Germinal center (tissue), 1 donor: Measurements from ENCODE around the gene TMEM256.

Experiments used
- DNase-seq: peaks from one replicate; pipeline ENCODE4 v3.0.0; 2012; ENCODE audit warnings: mixed read lengths, low spot score

TMEM256 gene

DNA sequence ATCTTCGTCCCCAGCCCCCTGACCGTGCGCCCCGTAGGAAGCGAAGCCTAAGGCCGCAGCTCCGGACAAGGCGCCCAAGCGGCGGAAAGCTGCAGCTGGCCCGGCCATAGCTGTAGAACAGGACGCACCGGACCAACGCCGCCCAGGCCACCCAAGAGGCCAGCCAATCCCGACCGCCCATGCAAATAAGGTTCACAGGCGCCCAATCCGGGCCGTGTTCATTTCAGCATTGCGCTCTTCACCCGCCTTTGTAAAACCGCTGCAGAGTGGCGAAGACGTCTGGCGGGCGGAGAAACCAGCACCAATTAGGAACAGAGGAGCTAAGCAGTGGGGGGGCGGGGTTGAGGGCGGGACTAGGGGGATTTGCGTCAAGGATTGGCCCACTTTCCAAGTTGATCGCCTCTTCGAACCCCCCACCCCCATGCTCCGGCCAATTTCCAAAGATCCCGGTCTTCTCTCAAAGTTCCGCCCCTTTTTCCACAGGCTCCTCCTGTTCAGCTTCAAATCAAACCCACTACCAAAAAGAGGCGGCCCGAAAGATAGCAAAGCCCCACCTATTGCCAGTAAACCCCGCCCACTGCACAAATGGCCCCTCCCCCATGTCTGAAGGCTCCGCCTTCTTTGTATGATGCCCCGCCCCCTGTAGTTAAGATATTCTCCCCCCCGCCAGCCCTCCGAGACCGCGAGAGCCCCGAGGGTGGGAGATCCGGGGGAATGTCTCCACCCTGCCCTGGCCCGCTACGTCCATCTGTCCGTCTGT, at the start of gene TMEM256:
TMEM256 (minus strand) TSS at position 121 of the 760 bp plus-strand sequence; CDS start at position 108, 13 bp downstream.
- DNase-seq = peak; percentile 97

DNA sequence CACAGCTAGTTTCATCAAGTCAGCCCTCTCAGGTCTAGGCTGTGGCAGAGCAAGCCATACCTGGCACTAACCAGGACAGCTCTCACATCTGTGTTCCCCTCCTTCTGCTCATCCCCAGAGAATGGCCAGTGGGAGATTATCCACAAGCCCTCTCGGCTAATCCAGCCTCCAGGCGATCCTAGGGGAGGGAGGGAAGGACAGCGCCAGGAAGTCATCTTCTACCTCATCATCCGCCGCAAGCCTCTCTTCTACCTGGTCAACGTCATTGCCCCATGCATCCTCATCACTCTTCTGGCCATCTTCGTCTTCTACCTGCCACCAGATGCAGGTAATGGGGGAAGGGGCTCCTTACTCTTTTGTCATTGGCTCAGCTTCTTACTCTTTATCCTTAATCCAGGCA, 44.6 kb upstream of the TMEM256 start:
- no peak for DNase-seq

DNA sequence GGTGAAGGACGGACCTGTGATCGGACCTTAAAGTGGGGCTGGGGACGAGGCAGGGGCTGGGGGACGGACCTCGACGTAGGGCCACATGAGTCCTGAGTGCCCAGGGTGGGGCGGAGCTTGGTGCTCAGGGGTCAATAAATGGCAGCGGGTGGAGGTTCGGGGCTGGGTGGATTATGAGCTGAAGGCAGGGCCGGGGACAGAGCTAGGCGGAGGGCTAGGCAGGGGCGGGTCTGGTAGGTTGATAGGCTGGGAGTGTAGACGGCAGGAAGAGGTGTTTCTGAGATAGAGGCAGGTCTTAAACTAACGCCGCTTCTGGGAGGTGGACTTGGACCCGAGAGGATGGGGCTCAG, 41.7 kb upstream of the TMEM256 start:
- peak; percentile 36 for DNase-seq

DNA sequence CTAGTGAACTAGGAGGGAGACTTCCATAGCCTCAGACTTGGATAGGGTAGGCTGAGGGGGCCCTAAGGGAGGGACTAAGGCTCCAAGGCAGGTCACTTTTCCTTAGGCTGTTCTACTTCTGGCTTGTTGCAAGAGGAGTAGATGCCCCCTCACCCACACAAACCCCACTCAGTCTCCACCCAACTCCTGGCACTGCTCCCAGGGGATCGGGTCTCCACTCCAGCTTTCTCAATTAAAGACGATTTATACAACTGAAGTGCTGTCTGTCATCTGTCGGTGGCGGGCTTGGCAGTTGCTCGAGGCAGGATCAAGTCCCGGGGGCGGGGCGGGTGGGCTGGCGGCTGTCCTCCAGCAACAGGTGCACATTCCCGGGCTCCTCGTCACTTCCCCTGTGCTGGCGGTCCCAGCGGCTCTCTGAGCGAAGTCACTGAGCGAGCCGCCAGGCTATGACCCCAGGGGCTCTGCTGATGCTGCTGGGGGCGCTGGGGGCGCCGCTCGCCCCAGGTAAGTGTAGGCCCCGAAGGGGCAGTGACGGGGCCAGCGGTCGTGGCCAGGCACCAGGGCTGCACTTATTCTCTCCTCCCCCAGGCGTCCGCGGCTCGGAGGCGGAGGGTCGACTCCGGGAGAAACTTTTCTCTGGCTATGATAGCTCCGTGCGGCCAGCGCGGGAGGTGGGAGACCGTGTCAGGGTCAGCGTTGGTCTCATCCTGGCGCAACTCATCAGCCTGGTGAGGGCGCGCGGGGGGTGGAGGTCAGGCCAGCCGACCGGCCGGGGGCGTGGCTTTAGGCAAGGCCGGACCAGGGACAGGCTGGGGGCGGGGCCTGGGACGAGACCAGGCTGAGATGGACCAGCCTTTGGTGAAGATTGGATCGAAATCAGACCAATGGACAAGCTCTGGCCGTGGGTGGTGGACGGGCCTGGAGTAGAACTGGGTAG, 41.1 kb upstream of the TMEM256 start, which contains the start of gene CHRNB1:
CHRNB1 (plus strand) TSS at position 380 of the 937 bp plus-strand sequence; CDS start at position 447, 67 bp downstream.
- peak; percentile 37 for DNase-seq

DNA sequence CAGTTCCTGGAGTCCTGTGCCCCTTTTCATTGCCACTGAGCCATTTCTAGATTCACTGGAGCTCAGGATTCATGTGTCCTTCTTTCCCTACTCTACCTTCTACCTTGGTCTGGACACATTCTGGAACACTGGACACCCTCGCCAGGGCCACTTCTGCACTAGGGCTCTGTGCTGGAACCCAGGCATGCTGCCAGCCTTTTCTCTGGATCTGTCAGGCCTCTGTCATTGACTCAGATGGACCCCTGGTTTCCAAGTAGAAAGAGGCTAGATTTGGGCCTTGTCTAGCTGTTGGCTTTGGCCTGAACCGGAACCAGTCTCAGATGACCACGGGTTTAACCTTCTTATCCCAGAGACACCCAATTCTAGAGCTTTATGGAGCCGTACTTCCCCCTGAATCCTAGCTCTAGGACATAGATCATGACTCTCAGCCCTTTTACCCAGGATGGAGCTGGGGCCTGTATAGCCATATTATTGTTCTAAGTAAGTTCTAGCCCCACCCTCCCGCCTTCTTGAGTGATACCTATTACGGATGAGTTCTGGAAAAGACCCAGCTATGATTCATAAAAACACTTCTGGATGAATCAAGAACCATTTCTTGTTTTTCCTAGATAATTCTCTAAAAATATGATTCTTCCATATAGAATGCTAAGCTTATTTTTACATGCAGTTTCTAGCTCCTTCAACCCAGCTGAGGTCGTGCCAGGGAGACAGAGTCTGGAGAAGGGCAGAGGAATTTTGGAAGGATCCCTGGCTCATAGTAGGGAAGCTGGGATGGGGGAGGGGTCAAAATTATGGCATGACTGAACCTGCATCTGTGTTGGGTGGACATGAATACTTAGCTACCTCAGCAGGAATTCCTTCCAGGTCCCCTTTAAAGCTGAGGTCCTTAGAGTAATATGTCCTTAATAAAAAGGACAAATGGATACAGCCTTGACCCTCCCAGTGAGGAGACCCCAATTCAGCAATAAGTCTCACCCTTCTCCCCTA, 39.9 kb upstream of the TMEM256 start:
- DNase-seq = no peak

GRCh38 chr17:7442142-7442541, 38.2 kb upstream of the TMEM256 start:
- no peak for DNase-seq

- no peak for DNase-seq
Observed at GRCh38 chr17:7441266-7441665, 37.4 kb upstream of the TMEM256 start.

DNA sequence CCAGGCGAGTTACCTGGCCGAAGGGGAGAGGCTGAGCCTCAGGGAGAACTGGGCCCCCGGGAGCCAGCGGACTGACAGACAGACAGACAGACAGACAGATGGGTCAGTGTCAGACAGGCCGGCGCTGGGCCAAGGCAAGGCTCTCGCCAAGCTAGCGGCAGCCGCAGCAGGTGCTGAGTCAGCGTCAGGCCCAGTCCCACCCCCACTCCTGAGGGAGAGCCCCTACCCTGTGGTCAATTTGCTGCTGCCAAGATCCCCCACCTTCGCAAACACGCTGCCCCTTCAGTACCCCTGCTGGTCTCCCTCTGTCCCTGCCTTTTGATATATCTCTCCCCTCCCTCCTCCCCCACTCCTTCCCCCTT, 36.9 kb upstream of the TMEM256 start:
- no peak for DNase-seq

DNA sequence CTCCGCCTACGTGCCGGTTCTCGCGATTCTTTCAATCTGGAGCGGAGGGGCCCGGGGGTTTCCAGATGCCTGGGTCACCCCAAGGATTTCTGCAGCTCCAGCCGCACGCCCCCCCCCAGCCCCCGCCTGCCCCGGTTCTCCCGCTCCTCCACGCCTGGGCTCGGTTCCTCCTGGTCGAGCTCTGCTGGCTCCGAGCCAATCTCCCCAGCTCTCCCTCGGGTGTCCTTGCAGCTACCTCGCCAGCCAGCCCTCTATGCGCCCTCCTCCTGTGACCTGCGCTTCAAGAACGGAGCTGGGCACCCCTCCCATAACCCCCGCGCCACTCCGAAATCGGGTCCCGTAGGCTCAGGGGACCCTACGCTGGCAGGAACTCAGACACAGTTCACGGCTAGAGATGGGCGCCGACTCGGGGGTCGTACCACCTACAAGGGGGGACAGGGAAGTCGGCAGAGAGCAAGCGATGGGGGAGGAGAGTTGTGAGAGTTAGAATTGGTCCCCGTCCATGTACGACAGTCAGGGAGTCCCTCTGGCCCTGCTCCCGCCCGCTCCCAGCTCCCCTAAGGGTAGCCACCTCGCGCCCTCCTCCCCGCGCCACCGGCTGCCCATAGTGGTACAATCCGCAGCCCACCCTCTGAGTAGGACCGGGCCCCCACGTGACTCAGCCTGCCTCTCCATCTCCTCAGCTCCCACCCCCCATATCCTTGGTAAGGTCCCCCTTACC, 36.4 kb upstream of the TMEM256 start:
- peak; percentile 24 for DNase-seq

- no peak for DNase-seq
Observed at GRCh38 chr17:7439462-7440112, 35.7 kb upstream of the TMEM256 start, which contains the start of gene FGF11. Gene FGF11 (plus strand): TSS chr17:7439512. CDS start chr17:7439621, 109 bp downstream.

DNA sequence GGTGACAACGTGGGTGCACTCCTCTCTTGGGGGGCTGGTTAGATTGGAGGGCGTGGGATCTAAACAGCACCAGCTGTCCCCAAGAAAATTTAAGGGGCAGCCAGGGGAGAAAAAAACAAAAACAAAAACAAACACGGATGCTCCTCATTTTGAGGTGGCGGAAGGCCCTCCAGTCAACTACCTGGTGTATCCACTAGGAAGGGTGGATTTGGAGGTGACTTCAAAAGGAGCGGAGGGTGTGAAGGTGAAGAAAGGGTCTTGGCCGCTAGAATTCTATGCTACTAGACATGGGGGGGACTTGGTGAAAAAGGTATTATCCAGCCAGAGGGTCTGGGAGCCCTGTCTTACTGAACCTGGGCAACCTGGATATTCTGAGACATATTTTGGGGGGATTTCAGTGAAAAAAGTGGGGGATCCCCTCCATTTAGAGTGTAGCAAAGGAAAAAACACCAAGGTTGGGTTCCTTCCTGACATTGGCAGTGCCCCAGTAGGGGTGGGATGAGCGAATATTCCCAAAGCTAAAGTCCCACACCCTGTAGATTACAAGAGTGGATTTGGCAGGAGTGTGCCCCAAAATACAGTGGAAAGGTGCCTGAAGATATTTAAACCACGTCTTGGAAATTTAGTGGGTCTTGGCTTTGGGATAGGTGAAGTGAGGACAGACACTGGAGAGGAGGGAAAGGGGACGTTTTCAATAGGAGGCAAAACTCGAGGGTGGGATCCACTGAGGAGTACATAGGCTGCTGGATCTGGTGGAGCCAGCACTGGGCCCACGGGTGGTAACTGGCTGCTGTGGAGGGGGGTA, 35.0 kb upstream of the TMEM256 start:
- no peak for DNase-seq

GRCh38 chr17:7437950-7438614, 34.2 kb upstream of the TMEM256 start:
- peak; percentile 36 for DNase-seq

DNA sequence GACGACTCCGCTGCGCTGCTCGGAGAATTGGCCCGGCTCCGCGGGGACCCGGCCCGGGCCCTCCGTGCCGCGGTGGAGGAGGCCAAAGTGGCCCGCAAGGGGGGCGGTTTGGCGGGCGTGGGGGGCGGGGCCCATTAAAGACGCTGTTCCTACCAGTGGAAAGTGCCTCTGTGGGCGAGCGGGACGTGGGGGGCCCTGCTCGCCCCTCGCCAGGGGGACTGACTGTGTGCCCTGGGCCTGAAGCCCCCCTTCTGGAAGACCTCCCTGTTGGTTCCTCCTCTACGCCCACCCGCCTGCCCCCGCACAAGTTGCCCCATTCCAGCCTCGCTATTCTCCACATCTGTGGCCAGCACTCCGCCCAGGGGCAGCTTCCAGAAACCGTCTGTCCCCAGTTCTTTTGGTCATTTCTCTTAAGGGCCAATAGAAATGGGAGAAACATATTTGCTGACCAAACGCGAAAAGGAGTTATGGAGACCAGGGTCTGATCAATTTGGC, 33.5 kb upstream of the TMEM256 start:
- no peak for DNase-seq

GRCh38 chr17:7436556-7437368, 32.9 kb upstream of the TMEM256 start:
- DNase-seq = peak; percentile 82

DNA sequence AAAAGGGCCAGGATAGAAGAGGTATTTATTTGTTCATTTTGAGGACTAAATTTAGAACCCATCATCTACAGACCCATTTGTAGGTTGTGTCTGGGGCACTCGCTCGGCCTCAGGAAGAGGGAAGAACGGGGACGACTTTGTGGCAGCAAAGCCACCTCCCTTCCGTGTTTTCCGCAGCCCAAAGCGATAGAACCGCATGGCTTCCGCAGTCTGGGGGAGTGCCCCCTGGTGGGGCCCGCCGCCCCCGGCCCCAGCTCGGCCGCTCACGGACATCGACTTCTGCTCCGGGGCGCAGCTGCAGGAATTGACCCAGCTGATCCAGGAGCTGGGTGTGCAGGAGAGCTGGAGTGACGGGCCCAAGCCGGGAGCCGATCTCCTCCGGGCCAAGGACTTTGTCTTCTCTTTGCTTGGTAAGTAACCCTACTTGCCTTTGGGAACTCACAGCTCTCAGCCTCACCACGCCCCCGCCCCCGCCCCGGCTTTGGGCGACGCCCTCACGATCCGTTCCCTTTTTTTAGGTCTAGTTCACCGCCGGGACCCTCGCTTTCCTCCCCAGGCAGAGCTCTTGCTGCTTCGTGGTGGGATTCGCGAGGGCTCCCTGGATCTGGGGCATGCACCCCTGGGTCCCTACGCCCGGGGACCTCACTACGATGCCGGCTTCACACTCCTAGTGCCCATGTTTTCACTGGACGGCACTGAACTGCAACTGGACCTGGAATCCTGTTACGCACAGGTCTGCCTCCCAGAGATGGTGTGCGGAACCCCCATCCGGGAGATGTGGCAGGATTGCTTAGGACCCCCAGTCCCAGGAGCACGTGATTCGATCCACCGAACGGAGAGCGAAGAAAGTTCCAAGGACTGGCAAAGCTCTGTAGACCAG, 32.0 kb upstream of the TMEM256 start:
- DNase-seq = peak; percentile 64

GRCh38 chr17:7432296-7432695, 28.4 kb upstream of the TMEM256 start:
- no peak for DNase-seq

- DNase-seq = no peak
Observed at GRCh38 chr17:7431231-7431630, 27.3 kb upstream of the TMEM256 start.
